ENCODE data around the gene ADAP2. TPM values are rescaled to one million over a fixed set of nuclear protein-coding genes. Genes with fewer than 3 reads are reported as not detected.

Gene ADAP2, protein sequence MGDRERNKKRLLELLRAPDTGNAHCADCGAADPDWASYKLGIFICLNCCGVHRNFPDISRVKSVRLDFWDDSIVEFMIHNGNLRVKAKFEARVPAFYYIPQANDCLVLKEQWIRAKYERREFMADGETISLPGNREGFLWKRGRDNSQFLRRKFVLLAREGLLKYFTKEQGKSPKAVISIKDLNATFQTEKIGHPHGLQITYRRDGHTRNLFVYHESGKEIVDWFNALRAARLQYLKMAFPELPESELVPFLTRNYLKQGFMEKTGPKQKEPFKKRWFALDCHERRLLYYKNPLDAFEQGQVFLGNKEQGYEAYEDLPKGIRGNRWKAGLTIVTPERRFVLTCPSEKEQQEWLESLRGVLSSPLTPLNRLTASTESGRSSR
- total RNA-seq = 10 to 100 TPM; 25.1 to 72.5 (median 51.8) TPM

DNA sequence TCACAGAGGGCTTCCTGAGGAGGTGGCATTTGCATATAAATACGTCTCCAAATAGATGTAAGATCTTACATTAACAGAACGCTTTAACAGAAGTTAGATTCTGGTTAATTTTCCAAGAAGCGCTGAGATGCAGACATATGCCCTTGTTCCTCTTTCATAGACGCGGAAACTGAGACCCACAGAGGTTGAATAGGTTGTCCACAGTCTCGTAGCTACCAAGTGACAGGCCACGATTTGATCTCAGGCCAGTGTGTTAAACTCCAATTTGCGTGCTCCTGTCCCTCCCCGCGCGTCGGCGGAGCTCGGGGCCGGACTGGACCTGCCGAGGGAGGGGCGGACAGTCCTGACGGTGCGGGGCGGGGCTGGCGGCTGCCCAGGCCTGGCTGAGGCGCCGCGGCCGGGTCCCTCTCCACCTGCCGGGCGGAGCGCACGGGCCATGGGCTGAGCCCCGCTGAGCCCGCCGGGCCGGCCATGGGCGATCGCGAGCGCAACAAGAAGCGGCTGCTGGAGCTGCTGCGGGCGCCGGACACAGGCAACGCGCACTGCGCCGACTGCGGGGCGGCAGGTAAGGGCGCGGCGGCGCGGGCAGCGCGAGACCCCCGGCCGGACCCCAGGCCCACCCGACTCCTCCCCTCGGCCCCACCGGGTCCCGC lies at the start of gene ADAP2:
Gene ADAP2, plus strand, starts transcription at position 402 of the 653 bp plus-strand sequence. Its CDS starts 70 bp downstream, at position 472.
- TF ChIP-seq, protein P1, sequence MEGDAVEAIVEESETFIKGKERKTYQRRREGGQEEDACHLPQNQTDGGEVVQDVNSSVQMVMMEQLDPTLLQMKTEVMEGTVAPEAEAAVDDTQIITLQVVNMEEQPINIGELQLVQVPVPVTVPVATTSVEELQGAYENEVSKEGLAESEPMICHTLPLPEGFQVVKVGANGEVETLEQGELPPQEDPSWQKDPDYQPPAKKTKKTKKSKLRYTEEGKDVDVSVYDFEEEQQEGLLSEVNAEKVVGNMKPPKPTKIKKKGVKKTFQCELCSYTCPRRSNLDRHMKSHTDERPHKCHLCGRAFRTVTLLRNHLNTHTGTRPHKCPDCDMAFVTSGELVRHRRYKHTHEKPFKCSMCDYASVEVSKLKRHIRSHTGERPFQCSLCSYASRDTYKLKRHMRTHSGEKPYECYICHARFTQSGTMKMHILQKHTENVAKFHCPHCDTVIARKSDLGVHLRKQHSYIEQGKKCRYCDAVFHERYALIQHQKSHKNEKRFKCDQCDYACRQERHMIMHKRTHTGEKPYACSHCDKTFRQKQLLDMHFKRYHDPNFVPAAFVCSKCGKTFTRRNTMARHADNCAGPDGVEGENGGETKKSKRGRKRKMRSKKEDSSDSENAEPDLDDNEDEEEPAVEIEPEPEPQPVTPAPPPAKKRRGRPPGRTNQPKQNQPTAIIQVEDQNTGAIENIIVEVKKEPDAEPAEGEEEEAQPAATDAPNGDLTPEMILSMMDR (IDR thresholded peaks at IDR 0.05) = no peak
- ATAC-seq (ENCODE audit: low FRiP score) (peak; percentile 88), DNase-seq (ENCODE audit: low spot score) (no peak)

DNA sequence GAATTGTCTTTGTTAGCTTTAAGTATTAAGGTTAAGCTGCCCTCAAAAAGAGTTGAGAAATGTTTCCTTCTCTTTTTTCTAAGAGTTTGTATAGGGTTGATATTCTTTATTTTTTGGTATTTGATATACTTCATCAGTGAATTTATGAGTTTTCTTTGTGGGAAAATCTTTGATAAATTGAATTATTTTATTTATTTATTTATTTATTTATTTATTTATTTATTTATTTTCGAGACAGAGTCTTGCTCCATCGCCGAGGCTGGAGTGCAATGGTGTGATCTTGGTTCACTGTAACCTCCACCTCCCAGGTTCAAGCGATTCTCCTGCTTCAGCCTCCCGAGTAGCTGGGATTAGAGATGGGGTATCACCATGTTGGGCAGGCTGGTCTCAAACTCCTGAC lies 35.6 kb upstream of the ADAP2 start:
- DNase-seq (ENCODE audit: low spot score) (no peak), ATAC-seq (ENCODE audit: low FRiP score) (no peak)
- TF ChIP-seq, protein P1 (IDR thresholded peaks at IDR 0.05) = no peak

DNA sequence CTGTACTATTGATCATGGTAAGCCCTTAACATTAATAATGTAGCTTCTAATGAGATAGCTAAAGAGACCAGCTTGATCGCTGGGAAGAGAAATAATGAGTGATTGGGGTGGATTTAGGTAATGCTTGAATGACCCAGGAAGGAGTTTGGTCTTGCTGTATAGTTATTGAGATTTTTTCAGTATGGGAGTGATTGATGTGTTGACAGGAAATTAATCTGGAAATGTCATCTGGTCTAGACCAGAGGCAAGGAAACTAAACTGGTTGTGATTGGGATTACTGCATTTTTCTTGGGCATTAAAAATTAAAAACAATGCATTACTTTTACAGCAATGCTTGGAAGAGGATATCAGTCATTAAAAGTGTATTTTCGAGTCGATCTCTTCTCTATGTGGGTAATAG lies 27.5 kb upstream of the ADAP2 start:
- ATAC-seq (ENCODE audit: low FRiP score) = no peak
- TF ChIP-seq, protein P1 (IDR thresholded peaks at IDR 0.05) = no peak
- no peak for DNase-seq (ENCODE audit: low spot score)

DNA sequence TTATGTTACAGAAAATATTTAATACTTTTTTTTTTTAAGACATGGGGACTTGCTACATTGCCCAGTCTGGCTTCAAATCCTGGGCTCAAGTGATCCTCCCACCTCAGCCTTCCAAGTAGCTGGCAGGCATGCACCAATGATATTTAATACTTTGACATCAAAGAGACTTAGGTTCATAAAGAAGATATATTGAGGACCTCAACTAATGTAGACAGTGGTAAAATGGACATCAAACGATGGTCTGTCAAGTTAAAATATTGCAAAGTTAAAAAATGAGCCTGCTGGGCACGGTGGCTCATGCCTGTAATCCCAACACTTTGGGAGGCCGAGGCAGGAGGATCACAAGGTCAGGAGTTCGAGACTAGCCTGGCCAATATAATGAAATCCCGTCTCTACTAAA lies 24.4 kb upstream of the ADAP2 start:
- TF ChIP-seq, protein P1 (IDR thresholded peaks at IDR 0.05) = no peak
- no peak for DNase-seq (ENCODE audit: low spot score)
- no peak for ATAC-seq (ENCODE audit: low FRiP score)

DNA sequence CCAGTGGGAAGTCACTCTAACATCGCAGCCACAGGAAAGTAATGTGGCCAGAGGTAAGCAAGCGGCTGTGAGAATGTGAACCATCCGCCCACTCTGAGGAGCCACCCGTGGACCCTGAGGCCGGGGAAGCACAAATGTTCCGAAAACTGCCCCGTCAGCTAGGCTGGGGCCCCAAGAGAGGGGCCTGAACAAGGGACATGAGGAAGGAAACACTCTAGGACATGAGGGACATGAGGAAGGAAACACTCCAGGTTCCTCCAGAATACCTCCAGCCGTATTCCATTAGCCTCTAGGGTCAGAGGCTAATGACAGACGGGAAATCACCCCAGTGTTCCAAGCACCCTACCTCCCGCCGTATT lies 16.0 kb upstream of the ADAP2 start:
- ATAC-seq (ENCODE audit: low FRiP score) (peak; percentile 42), DNase-seq (ENCODE audit: low spot score) (no peak)
- TF ChIP-seq, protein P1 (IDR thresholded peaks at IDR 0.05) = no peak

DNA sequence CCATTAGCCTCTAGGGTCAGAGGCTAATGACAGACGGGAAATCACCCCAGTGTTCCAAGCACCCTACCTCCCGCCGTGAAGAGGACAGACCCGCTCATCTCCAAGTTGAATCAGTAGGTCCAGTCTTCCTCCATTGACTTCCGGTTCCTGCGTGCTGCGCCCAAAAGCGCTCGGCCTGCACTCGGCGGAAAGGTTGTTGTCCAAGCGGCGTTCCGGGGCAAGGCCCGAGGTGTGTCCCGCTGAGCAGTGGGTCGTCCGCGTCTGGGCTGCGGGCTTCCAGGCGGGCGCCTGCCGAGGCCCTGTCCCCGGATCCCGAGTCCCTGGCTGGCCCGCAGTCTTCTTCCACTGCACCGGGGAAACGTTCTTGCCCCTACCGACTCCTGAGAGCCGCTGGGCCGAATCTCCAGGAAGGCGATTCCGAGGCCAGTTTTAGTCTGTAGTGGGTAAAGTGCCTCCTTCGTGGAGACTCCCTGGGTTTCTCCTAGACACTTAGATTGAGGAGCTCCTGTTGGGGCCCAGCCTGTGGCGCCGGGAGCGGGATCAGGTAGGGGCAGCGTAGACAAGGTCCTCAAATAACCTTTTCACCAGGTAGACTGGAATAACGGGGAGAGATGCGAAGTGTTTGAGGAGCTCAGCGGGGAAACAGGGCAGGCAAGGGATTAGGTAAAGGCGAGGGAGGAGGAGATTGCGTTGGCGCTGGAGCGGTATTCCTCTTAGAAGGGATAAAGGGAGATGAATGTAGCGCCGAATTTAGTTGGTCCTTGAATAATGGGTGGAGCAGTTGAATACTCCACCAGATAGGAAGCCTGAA lies 15.4 kb upstream of the ADAP2 start, which contains the start of gene TEFM:
Gene TEFM, minus strand, starts transcription at position 138 of the 811 bp plus-strand sequence. Its CDS starts 40 bp downstream, at position 98.
- ATAC-seq (ENCODE audit: low FRiP score) = peak; percentile 96
- DNase-seq (ENCODE audit: low spot score) = peak; percentile 64
- TF ChIP-seq, protein P1 (IDR thresholded peaks at IDR 0.05) = no peak
